ENCODE results near the gene TP53BP2.

DNA sequence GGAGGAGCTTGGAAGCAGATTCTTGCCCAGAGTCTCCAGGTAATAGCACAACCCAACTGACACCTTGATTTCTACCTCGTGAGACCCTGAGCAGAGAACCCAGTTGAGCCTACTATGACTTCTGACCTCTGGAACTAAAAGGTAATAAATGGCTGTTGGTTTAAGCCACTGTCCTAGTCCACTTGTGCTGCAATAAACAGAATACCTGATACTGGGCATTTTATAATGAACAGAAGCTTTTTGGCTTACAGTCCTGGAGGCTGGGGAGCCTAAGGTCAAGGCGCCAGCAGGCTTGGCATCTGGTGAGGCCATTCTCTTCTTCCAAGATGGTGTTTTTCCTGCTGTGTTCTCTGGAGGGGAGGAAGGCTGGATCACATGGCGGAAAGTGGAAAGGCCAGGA is 39.9 kb upstream of the TP53BP2 start:
- TF ChIP-seq GATA2 (IDR thresholded peaks at IDR 0.05; ENCODE audit: low read depth, low read length) (no peak), GATA3 (IDR thresholded peaks at IDR 0.05; ENCODE audit: low read depth, low read length) (no peak)

All from SH-SY5Y (cell line).